ENCODE data around the gene MUSK.

Gene MUSK

GRCh38 chr9:110648696-110649095, 19.9 kb upstream of the MUSK start:
- no peaks in the 10 kb centered on the region for H3K9me3 ChIP-seq
- H3K36me3 ChIP-seq: no peaks in the 10 kb centered on the region
- no peak for TF ChIP-seq CTCF (IDR thresholded peaks at IDR 0.05)
- no peak overlapping the region for H3K4me3 ChIP-seq (ENCODE audit: low read depth in 1 of 2, low read length in 1 of 2)
- H3K4me1 ChIP-seq (ENCODE audit: control insufficient read depth in 1 of 2, insufficient read depth in 1 of 2, low read depth in 1 of 2, low read length in 1 of 2): no peaks in the 10 kb centered on the region
- peaks cover 44% of the 10 kb centered on the region for H3K27me3 ChIP-seq
- H3K27ac ChIP-seq: no peak overlapping the region

- peaks cover 60% of the 10 kb centered on the region for H3K27me3 ChIP-seq
- no peaks in the 10 kb centered on the region for H3K9me3 ChIP-seq
- no peak overlapping the region for H3K4me3 ChIP-seq (ENCODE audit: low read depth in 1 of 2, low read length in 1 of 2)
- no peak for TF ChIP-seq CTCF (IDR thresholded peaks at IDR 0.05)
- H3K36me3 ChIP-seq: no peaks in the 10 kb centered on the region
- no peak overlapping the region for H3K27ac ChIP-seq
- no peaks in the 10 kb centered on the region for H3K4me1 ChIP-seq (ENCODE audit: control insufficient read depth in 1 of 2, insufficient read depth in 1 of 2, low read depth in 1 of 2, low read length in 1 of 2)
These were observed 18.3 kb upstream of the MUSK start for GRCh38 chr9:110650261-110650660.

GRCh38 chr9:110650991-110651411, 17.6 kb upstream of the MUSK start:
- no peaks in the 10 kb centered on the region for H3K9me3 ChIP-seq
- H3K4me1 ChIP-seq (ENCODE audit: control insufficient read depth in 1 of 2, insufficient read depth in 1 of 2, low read depth in 1 of 2, low read length in 1 of 2): peaks cover 4 to 5% of the 10 kb centered on the region in 2 experiments
- H3K36me3 ChIP-seq: no peaks in the 10 kb centered on the region
- H3K4me3 ChIP-seq (ENCODE audit: low read depth in 1 of 2, low read length in 1 of 2): no peak overlapping the region
- peaks cover 63% of the 10 kb centered on the region for H3K27me3 ChIP-seq
- TF ChIP-seq CTCF (IDR thresholded peaks at IDR 0.05): no peak
- no peak overlapping the region for H3K27ac ChIP-seq

- peaks cover 86% of the 10 kb centered on the region for H3K27me3 ChIP-seq
- H3K27ac ChIP-seq: no peak overlapping the region
- TF ChIP-seq CTCF (IDR thresholded peaks at IDR 0.05): no peak
- no peaks in the 10 kb centered on the region for H3K36me3 ChIP-seq
- H3K4me3 ChIP-seq (ENCODE audit: low read depth in 1 of 2, low read length in 1 of 2): no peak overlapping the region
- H3K9me3 ChIP-seq: no peaks in the 10 kb centered on the region
- peaks cover 4 to 5% of the 10 kb centered on the region in 2 experiments for H3K4me1 ChIP-seq (ENCODE audit: control insufficient read depth in 1 of 2, insufficient read depth in 1 of 2, low read depth in 1 of 2, low read length in 1 of 2)
These were observed 12.6 kb upstream of the MUSK start for GRCh38 chr9:110655754-110656641.

GRCh38 chr9:110659891-110660541, 8.6 kb upstream of the MUSK start:
- Histone ChIP-seq H3K4me3 (ENCODE audit: low read depth in 1 of 2, low read length in 1 of 2) (no peak overlapping the region), H3K27ac (no peak overlapping the region)

More at GRCh38 chr9:110659891-110660541, 8.6 kb upstream of the MUSK start:
- Histone ChIP-seq H3K27me3 (peaks cover 47% of the 10 kb centered on the region), H3K36me3 (no peaks in the 10 kb centered on the region), H3K9me3 (no peaks in the 10 kb centered on the region), H3K4me1 (ENCODE audit: control insufficient read depth in 1 of 2, insufficient read depth in 1 of 2, low read depth in 1 of 2, low read length in 1 of 2) (peaks cover 4 to 5% of the 10 kb centered on the region in 2 experiments)
- TF ChIP-seq CTCF (IDR thresholded peaks at IDR 0.05): no peak
